ENCODE data around the gene WNT5B.

- TF ChIP-seq CTCF (IDR thresholded peaks at IDR 0.05; ENCODE audit: low read depth, low read length), result no peak
- no peak for TF ChIP-seq EZH2phosphoT487 (IDR thresholded peaks at IDR 0.05; ENCODE audit: low read depth)
Observed at GRCh38 chr12:1604464-1604863, 24.6 kb upstream of the WNT5B start.

Measured in OCI-LY3 (cell line).